Medulla oblongata (tissue), 1 donor: ENCODE data around the gene NEU3.

Source experiments
- DNase-seq: peaks from one replicate; pipeline ENCODE4 v3.0.0-alpha.2; 2015; ENCODE audit errors: extremely low spot score

Gene NEU3

DNA sequence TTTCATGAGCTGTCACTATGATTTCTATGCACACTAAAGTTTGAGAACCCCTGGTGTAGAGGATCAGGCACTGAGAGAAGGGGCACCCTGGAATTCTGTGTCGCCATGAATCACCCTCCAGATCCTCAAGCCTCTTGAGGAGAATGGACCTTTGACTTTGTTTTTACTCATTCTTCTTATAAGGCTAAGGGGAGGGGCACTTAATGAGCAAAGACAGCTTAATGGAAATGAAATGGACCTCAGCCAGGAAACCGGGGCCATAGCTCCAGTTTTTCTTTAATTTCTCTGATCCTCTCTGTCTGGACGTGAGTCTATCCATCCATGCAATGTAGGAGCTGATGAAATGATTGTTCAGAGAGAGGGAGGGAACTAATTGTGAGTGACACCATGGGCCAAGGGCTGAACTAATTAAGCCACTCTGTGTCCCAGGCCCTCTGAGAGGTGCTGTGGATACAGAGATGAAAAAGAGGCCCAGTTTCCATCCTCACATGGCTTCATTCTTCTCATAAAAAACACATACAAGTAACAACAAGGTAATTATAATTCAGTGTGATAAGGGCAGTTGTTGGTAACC is 75.1 kb downstream of the NEU3 start:
- no peak for DNase-seq

GRCh38 chr11:75066061-75066460 is 77.3 kb downstream of the NEU3 start:
- DNase-seq: no peak
